Endothelial cell (in vitro differentiated cells): Measurements from ENCODE around the gene FAF2. TPM values are rescaled to one million over a fixed set of nuclear protein-coding genes. Genes with fewer than 3 reads are reported as not detected.

Experiments
- DNase-seq: peaks from one replicate; pipeline ENCODE4 v3.0.0; 2021; ENCODE audit warnings: low spot score
- H3K27ac Mint-ChIP-seq: one replicate; pipeline ENCODE4 v1.8.0; 2021; ENCODE audit warnings: mixed read lengths, inconsistent platforms; ENCODE audit not compliant: unreplicated experiment
- H3K27me3 Mint-ChIP-seq: one replicate; pipeline ENCODE4 v1.8.0; 2021; ENCODE audit warnings: mild to moderate bottlenecking, moderate library complexity, mixed read lengths, inconsistent platforms; ENCODE audit not compliant: unreplicated experiment
- H3K36me3 Mint-ChIP-seq: one replicate; pipeline ENCODE4 v1.8.0; 2021; ENCODE audit warnings: mild to moderate bottlenecking, low read depth, mixed read lengths, inconsistent platforms; ENCODE audit not compliant: unreplicated experiment
- H3K4me1 Mint-ChIP-seq: one replicate; pipeline ENCODE4 v1.8.0; 2021; ENCODE audit warnings: mild to moderate bottlenecking, mixed read lengths, inconsistent platforms; ENCODE audit not compliant: unreplicated experiment
- H3K4me3 Mint-ChIP-seq: one replicate; pipeline ENCODE4 v1.8.0; 2021; ENCODE audit warnings: mild to moderate bottlenecking, mixed read lengths, inconsistent platforms; ENCODE audit not compliant: unreplicated experiment
- H3K9me3 Mint-ChIP-seq: one replicate; pipeline ENCODE4 v1.8.0; 2021; ENCODE audit warnings: mixed read lengths, inconsistent platforms; ENCODE audit not compliant: unreplicated experiment
- total RNA-seq: library from RNA; stranded (reverse); fragmentation: NEBNext Ultra II Directional; extraction: Animal tissue kit (Norgen Biotek cat#: 25700); gene quantifications from one replicate; pipeline ENCODE4 v1.2.1, GENCODE V29; 2021; ENCODE audit not compliant: unreplicated experiment
- TF ChIP-seq, protein P1 (sequence below): fragments of 200-600 bp; sonication (generic); IDR thresholded peaks from one replicate; pipeline ENCODE4 v1.5.0; 2021; ENCODE audit warnings: antibody characterized with exemption; ENCODE audit not compliant: unreplicated experiment

FAF2 gene
- total RNA-seq, 1 donor from 2014 or later: 40.6 TPM

DNA sequence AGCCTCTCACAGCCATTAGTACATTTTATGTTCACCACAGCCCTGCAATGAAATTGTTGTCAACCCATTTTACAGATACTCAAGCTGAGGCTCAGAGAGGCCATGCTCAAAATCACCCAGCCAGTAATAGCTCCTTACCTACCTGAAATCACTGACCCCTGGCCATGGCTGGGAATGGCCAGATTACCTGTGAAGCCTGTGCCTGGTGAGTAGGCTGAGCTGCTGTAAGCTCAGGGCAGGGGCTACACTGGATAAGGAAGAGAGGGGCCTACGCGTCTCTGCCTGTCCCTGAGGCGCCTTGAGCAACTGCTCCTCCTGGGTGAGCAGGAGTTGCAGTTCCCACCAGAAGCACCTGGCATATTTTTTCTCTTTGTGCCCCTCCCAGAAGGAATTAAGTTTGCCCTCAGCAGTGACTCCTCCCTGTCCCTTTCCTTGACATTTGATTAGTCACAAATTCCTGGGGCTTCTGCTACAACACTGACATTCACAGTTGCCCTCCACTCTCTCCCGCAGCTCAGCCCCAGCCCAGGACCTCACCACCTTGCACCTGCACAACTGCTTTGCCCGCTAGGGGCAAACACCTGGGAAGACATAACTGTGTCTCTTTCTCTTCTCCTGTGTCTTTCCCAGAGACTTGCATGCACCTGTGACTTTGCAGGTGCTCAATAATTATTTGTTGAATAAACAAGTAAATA, 37.6 kb upstream of the FAF2 start:
- Mint-ChIP-seq H3K9me3 (no peaks in the 10 kb centered on the region), H3K36me3 (peaks cover 21% of the 10 kb centered on the region), H3K27ac (no peak overlapping the region), H3K27me3 (peaks cover 4% of the 10 kb centered on the region), H3K4me3 (no peak overlapping the region), H3K4me1 (no peaks in the 10 kb centered on the region)
- TF ChIP-seq, protein P1, sequence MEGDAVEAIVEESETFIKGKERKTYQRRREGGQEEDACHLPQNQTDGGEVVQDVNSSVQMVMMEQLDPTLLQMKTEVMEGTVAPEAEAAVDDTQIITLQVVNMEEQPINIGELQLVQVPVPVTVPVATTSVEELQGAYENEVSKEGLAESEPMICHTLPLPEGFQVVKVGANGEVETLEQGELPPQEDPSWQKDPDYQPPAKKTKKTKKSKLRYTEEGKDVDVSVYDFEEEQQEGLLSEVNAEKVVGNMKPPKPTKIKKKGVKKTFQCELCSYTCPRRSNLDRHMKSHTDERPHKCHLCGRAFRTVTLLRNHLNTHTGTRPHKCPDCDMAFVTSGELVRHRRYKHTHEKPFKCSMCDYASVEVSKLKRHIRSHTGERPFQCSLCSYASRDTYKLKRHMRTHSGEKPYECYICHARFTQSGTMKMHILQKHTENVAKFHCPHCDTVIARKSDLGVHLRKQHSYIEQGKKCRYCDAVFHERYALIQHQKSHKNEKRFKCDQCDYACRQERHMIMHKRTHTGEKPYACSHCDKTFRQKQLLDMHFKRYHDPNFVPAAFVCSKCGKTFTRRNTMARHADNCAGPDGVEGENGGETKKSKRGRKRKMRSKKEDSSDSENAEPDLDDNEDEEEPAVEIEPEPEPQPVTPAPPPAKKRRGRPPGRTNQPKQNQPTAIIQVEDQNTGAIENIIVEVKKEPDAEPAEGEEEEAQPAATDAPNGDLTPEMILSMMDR: no peak
- no peak for DNase-seq

DNA sequence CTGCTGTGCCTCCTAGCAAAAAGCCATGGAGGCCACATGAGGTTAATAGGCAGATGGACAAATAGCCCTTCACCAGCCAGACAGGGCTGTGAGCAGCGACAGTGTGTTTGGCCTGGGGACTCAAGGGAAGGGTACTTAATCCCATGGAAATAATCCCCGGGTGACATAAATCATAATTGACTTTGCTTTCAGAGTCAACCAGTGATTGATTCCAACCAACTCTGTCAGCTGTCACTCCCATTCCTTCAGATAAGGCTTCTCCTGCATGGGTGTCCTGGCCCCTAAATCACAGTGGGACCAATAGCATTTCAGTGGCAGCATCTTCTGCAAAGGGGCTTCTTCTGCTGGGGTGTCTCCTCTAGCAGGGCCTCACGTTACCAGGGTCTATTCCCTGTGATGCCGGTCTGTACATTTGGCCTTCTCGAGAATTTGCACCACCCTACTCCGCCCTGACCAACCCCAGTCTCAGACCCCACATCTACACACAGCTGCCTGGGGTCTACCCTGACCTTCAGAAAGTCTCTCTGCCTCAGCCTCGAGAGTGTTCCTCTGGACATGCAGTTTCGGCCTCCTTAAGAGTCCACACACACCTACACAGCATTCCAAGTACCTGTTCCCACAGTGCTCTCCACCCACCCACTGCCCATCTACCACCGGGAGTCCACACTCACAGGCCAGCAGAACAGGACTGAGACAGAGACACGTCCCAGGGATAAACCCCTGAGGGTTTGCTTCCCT, 35.5 kb upstream of the FAF2 start:
- peaks cover 11% of the 10 kb centered on the region for H3K27me3 Mint-ChIP-seq
- H3K4me3 Mint-ChIP-seq: no peak overlapping the region
- peak overlapping the region; percentile 30 for H3K27ac Mint-ChIP-seq

DNA sequence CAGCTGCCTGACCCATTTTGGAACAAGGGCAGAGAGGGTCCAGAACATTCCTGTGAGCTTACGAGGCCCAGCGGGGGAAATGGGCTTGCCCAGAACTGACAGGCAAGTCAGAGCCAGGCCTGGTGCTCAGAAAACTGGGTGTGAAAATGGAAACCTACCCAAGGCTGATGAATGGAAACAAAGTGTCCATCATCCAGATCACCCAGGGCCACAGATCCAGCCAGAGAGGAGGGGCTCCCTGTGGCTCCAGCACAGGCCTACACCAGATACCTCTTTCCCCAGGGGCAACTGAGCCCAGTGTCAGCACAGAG, 35.0 kb upstream of the FAF2 start:
- TF ChIP-seq, protein P1: no peak
- Mint-ChIP-seq H3K27ac (no peak overlapping the region), H3K4me3 (no peak overlapping the region), H3K9me3 (no peaks in the 10 kb centered on the region), H3K36me3 (peaks cover 13% of the 10 kb centered on the region), H3K27me3 (peaks cover 11% of the 10 kb centered on the region), H3K4me1 (peaks cover 4% of the 10 kb centered on the region)
- no peak for DNase-seq

More for the DNA sequence above, 35.5 kb upstream of the FAF2 start:
- H3K36me3 Mint-ChIP-seq: peaks cover 14% of the 10 kb centered on the region
- no peaks in the 10 kb centered on the region for H3K9me3 Mint-ChIP-seq
- DNase-seq: no peak
- peaks cover 4% of the 10 kb centered on the region for H3K4me1 Mint-ChIP-seq
- TF ChIP-seq, protein P1: no peak

DNA sequence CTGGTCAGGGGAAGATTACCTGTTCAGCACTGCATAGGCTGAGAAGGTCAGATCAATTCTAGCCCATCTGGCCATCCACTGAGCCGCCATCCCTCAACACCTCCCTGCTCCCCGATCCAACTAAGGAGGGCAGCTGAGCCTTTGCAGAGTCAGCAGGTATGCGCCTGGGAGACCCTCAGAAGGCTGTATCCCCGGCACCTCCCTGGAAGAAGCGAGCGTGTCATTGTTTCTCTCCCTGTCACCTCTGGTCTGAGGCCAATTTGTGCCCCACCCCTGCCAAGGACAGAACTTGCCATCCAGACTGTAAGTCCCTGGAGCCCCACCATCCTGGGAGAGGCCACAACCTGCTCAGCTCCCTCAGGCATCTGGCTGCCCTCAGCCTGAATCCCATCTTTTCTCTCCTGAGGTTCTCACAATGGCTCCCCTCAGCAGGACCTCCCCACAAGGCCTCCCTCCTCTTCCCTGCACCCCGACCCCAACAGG, 34.4 kb upstream of the FAF2 start:
- no peak for DNase-seq
- H3K27ac Mint-ChIP-seq: no peak overlapping the region
- H3K4me1 Mint-ChIP-seq: peaks cover 4% of the 10 kb centered on the region
- no peaks in the 10 kb centered on the region for H3K9me3 Mint-ChIP-seq
- H3K4me3 Mint-ChIP-seq: no peak overlapping the region
- peaks cover 13% of the 10 kb centered on the region for H3K36me3 Mint-ChIP-seq
- TF ChIP-seq, protein P1: no peak
- peaks cover 11% of the 10 kb centered on the region for H3K27me3 Mint-ChIP-seq

DNA sequence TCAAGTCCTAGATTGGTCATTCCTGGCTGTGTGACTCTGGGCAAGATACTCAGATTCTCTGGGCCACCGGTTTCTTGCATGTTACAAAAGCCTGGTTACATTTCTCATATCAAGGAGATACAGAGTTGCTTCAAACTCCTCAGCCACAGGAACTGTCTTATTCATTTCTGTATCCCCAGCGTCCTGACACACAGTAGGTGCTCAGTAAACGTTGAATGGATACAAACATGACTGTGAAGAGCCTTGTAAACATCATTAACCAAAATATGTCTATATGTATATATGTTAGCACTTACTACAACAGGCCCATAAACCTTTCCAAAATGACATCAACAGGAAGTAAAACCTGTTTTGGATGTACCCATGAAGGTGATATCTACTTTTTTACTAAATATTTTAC, 33.5 kb upstream of the FAF2 start:
- peaks cover 4% of the 10 kb centered on the region for H3K4me1 Mint-ChIP-seq
- DNase-seq: no peak
- peaks cover 11% of the 10 kb centered on the region for H3K27me3 Mint-ChIP-seq
- H3K4me3 Mint-ChIP-seq: peak overlapping the region; percentile 45
- no peak overlapping the region for H3K27ac Mint-ChIP-seq
- H3K9me3 Mint-ChIP-seq: no peaks in the 10 kb centered on the region
- H3K36me3 Mint-ChIP-seq: peaks cover 13% of the 10 kb centered on the region
- TF ChIP-seq, protein P1: no peak
